Psoas muscle (tissue), 8 donors: ENCODE measurements around the gene COL23A1. TPM values are rescaled to one million over a fixed set of nuclear protein-coding genes. Genes with fewer than 3 reads are reported as not detected.
A peak's percentile ranks its signal among the peaks of the same experiment; 100 is the strongest.

Experiments used
- ATAC-seq, 4 donors: fragments of 200-7000 bp; cut with Tn5 transposase; one replicate each; pipeline ENCODE4 v1.9.1; 2020; ENCODE audit warnings: moderate library complexity in 3 of 4, mild to moderate bottlenecking in 2 of 4
- DNase-seq, 2 donors: peaks; one replicate each; pipeline ENCODE4 v3.0.0-alpha.2; 2020
- H3K27ac ChIP-seq: fragments of 200-600 bp; one replicate; pipeline ENCODE4 v1.8.0; 2022
- H3K27me3 ChIP-seq, 3 donors: fragments of 200-600 bp in 1 of 3; one replicate each; pipeline versions ENCODE4 v1.6.1 to v1.8.0; 2013 to 2022; ENCODE audit warnings: low read length in 2 of 3, mild to moderate bottlenecking in 2 of 3, moderate library complexity in 1 of 3; ENCODE audit not compliant: insufficient read depth in 3 of 3
- H3K36me3 ChIP-seq, 2 donors: fragments of 200-600 bp in 1 of 2; one replicate each; pipeline versions ENCODE4 v1.6.1 to v1.8.0; 2013 to 2022; ENCODE audit warnings: low read depth in 1 of 2, mild to moderate bottlenecking in 1 of 2, moderate library complexity in 1 of 2; ENCODE audit not compliant: insufficient read depth in 1 of 2
- H3K4me1 ChIP-seq: fragments of 200-600 bp; one replicate; pipeline ENCODE4 v1.8.0; 2022
- H3K4me3 ChIP-seq: fragments of 200-600 bp; one replicate; pipeline ENCODE4 v1.8.0; 2022; ENCODE audit warnings: mild to moderate bottlenecking
- H3K9me3 ChIP-seq: fragments of 200-600 bp; one replicate; pipeline ENCODE4 v1.8.0; 2022
- WGBS, 3 donors: extraction: QIAGEN DNeasy Blood & Tissue Kit; methylation state at CpG; one replicate each; pipeline versions ENCODE4 v1.1.6 to v1.1.7; 2013; 5-methylcytosine and 5-hydroxymethylcytosine counted together
- intact Hi-C, 2 donors: fragments of 100-400 bp; cut with DNase I; formaldehyde crosslinking; loops; one replicate each; pipeline versions ENCODE4 v1.11.0 to v1.14.2; 2022
- polyA plus RNA-seq, 3 donors: library from polyadenylated mRNA; stranded (reverse); fragments of 200-250 nt; gene quantifications; one replicate each; pipeline ENCODE4 v1.2.3, GENCODE V29; 2013
- total RNA-seq, 4 donors: library from RNA; stranded (reverse); fragmentation: NEBNext Ultra II Directional in 2 of 4; extraction: Animal tissue kit (Norgen Biotek cat#: 25700) in 2 of 4; gene quantifications; one replicate each; pipeline versions ENCODE4 v1.2.1 to v1.2.4, GENCODE V29; 2021 to 2023
- TF ChIP-seq, protein P1 (sequence below): fragments of 200-600 bp; IDR thresholded peaks from one replicate; pipeline ENCODE4 v1.8.0; 2022; ENCODE audit warnings: antibody characterized with exemption
- donor health status: healthy with polysubstance abuse.
- donor health status: DM: no; HTN: no; CAD: no; lungs with moderate emphysema.
- donor health status: Bipolar disorder and iron deficiency.
- donor health status: healthy.
- donor health status: DM: yes; HTN: yes; CAD: no.
- donor health status: DM: no; HTN: no; CAD: no.
- donor health status: DM: no; HTN: no; CAD: no.
- donor health status: DM: yes; HTN: yes; CAD: no.

COL23A1 gene
- total and polyA plus RNA-seq, 7 donors: 0.66 to 3.0 (median 1.2) TPM

DNA sequence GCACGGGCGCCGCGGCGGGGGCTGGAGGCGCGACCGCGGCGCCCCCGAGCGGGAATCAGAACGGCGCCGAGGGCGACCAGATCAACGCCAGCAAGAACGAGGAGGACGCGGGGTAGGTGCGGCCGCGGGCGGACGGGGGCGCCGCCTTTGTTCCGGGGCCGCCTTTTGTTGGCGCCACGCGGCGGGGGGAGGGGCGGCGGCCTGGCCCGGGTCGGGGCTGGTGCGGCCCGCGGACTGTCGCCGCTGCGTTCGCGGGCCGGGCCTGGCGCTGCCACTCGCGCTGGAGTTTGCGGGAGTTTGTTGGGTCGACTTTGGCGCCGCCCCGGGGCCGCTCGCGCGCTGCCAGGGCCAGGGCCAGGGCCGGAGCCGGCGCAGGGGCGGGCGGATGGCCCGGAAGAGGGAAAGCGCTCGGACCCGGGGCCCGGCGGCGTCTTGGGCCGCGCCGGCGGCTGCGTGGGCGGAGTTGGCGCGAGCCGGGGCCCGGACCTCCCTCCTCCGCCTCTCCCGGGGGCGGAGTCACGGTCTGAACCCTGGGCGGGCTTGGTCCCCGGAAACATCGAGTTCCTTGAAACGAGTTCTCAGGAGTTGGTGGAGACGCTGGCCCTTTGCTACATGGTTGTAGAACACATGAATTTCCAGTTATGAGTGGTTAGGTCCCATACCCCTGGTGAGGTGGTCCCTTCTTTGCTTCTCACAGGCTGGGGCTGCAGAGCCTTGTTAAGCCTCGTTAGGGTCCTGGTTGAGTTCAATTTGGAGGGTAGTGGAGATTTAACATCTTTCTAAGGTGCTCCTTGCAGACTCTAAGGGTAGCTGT, 385.1 kb downstream of the COL23A1 start:
- peak overlapping the region; percentile 96 for H3K27ac ChIP-seq
- ATAC-seq (peak; percentile 48 to 57 (median 52)), DNase-seq (peak; percentile 86 to 88)
- H3K4me1 ChIP-seq: peaks cover 19% of the 10 kb centered on the region
- H3K27me3 ChIP-seq: no peaks in the 10 kb centered on the region
- TF ChIP-seq, protein P1, sequence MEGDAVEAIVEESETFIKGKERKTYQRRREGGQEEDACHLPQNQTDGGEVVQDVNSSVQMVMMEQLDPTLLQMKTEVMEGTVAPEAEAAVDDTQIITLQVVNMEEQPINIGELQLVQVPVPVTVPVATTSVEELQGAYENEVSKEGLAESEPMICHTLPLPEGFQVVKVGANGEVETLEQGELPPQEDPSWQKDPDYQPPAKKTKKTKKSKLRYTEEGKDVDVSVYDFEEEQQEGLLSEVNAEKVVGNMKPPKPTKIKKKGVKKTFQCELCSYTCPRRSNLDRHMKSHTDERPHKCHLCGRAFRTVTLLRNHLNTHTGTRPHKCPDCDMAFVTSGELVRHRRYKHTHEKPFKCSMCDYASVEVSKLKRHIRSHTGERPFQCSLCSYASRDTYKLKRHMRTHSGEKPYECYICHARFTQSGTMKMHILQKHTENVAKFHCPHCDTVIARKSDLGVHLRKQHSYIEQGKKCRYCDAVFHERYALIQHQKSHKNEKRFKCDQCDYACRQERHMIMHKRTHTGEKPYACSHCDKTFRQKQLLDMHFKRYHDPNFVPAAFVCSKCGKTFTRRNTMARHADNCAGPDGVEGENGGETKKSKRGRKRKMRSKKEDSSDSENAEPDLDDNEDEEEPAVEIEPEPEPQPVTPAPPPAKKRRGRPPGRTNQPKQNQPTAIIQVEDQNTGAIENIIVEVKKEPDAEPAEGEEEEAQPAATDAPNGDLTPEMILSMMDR: no peak
- peak overlapping the region; percentile 95 for H3K4me3 ChIP-seq
- no peaks in the 10 kb centered on the region for H3K9me3 ChIP-seq
- intact Hi-C loops: loop anchor here in 1 of 2 donors (5.0 kb wide), 1 partner anchor 817 kb away; the partner anchor contains the start of gene ZNF879
- WGBS, 3 donors: 1% methylated on average over 55 to 90 of the region's 90 CpGs
- H3K36me3 ChIP-seq: peaks cover 7 to 45% of the 10 kb centered on the region in 2 donors

DNA sequence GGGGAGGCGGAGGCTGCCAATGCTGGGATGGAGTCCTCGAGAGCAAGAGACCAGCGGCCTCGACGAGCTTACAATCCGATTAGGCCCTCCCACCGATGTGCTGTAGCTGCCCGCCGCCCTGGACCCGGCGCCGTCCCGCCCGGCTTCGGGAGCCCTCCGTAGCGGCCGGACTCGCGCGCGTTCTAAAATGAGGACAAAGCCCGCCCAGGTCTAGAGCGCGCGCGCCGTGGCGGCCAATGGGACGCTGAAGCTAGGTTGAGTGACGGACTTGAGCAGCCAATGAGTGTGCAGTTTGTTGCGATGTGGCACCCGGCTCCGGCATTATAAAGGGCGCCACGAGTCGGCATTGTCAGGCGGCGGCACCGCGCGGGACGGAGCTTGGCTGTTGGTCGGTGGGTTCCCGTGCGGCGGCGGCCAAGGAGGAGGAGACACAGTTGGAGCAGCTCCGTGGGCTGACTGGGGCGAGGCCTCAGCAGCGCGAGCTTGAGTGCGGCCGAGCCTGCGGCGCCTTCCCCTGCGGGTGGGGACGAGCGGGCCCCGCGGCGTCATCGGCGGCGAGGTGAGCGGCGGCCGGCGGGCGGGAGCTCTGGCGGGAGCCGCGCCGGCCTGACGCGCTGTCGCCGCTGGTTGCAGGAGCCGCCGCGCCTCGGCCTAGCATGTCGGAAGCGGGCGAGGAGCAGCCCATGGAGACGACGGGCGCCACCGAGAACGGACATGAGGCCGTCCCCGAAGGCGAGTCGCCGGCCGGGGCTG, 385.8 kb downstream of the COL23A1 start, which contains the start of gene HNRNPAB:
TSS of gene HNRNPAB (plus strand) at position 352 of the 753 bp plus-strand sequence. CDS start at position 657, 305 bp downstream.
- peak; percentile 86 to 90 (median 87) for ATAC-seq
- Histone ChIP-seq H3K27ac (peak within 1 kb of the TSS; percentile 96), H3K4me3 (peak within 1 kb of the TSS; percentile 95), H3K27me3 (no peaks in the 10 kb centered on the region), H3K9me3 (no peaks in the 10 kb centered on the region), H3K36me3 (peaks cover 7 to 37% of the 10 kb centered on the region in 2 donors), H3K4me1 (peaks cover 19% of the 10 kb centered on the region)
- 0 to 1% (median 0%) methylated on average over 79 to 96 of the region's 96 CpGs for WGBS, 3 donors
- DNase-seq: peak; percentile 95 to 98
- intact Hi-C loops: no loop called here
- TF ChIP-seq, protein P1: no peak

DNA sequence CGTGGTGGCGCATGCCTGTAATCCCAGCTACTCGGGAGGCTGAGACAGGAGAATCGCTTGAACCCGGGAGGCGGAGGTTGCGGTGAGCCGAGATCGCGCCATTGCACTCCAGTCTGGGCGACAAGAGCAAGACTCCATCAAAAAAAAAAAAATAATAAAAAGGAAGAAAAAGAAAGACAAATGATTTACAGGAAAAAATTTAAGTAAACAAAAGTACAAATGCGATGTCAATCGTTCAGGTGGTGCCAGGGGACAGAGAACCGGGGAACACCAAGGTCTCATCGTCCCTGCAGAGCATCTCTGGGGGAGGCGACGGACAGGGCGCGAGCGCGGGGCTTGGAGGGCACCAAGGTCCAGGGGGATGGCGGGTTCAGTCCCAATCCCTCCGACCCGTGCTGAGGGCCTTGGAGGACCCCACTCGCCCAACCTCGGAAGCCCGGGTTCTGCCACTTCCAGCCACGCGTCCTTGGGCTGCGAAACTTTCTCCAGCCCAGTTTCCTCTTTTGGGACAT, 386.5 kb downstream of the COL23A1 start:
- Histone ChIP-seq H3K9me3 (no peaks in the 10 kb centered on the region), H3K27me3 (no peaks in the 10 kb centered on the region), H3K27ac (peak overlapping the region; percentile 96), H3K4me3 (peak overlapping the region; percentile 95), H3K4me1 (peaks cover 19% of the 10 kb centered on the region), H3K36me3 (peaks cover 7 to 31% of the 10 kb centered on the region in 2 donors)
- DNase-seq (no peak), ATAC-seq (peak in 3 of 4 donors; percentile 6 to 15 (median 7))
- intact Hi-C loops: no loop called here
- 13 to 22% (median 21%) methylated on average over 19 to 30 of the region's 30 CpGs for WGBS, 3 donors
- TF ChIP-seq, protein P1: no peak

DNA sequence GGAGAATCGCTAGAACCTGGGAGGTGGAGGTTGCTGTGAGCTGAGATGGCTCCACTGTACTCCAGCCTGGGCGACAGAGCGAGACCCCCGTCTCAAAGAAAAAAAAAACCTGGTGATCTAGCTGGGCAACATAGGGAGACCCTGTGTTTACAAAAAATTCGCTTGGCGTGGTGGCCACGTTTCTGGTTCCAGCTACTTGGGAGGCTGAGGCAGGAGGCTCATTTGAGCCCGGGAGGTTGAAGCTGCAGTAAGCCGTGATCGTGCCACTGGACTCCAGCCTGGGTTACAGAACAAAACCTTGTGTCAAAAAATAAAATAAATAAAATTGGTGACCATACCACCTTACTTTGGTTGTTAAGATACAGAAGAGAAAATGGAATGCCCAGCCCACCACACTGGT, 387.7 kb downstream of the COL23A1 start:
- TF ChIP-seq, protein P1: no peak
- WGBS, 3 donors: 93 to 99% (median 96%) methylated on average over 10 of the region's 10 CpGs
- intact Hi-C loops: no loop called here
- H3K36me3 ChIP-seq: peaks cover 7 to 19% of the 10 kb centered on the region in 2 donors
- no peak overlapping the region for H3K4me3 ChIP-seq
- no peak for ATAC-seq
- peaks cover 15% of the 10 kb centered on the region for H3K4me1 ChIP-seq
- no peak for DNase-seq
- no peaks in the 10 kb centered on the region for H3K9me3 ChIP-seq
- no peak overlapping the region for H3K27ac ChIP-seq
- no peaks in the 10 kb centered on the region for H3K27me3 ChIP-seq
